ENCODE measurements around the gene NEUROD2.

The NEUROD2 gene

DNA sequence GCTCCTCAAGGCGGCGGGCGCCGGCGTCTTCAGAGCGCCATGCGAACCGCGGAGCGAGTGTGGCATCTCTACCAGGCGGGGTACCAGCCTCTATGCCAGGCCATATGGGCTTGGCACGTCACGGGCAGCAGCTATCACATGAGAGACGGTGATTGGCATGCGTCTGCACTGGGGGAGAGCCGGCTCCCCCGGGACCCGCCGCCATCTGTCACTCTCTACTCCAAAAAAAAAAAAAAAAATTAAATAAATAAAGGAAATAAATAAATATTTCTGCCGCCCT is at the start of gene NEUROD2:
Gene NEUROD2, minus strand, starts transcription at position 70 of the 280 bp plus-strand sequence. CDS start 1,321 bp downstream, outside the sequence.
- no peak within 1 kb of the TSS for H3K4me3 Mint-ChIP-seq
- H3K36me3 Mint-ChIP-seq = no peaks in the 10 kb centered on the region
- H3K9me3 Mint-ChIP-seq = no peaks in the 10 kb centered on the region
- peaks cover 32% of the 10 kb centered on the region for H3K27me3 Mint-ChIP-seq
- no peak within 1 kb of the TSS for H3K27ac Mint-ChIP-seq
- peaks cover 16% of the 10 kb centered on the region for H3K4me1 Mint-ChIP-seq

DNA sequence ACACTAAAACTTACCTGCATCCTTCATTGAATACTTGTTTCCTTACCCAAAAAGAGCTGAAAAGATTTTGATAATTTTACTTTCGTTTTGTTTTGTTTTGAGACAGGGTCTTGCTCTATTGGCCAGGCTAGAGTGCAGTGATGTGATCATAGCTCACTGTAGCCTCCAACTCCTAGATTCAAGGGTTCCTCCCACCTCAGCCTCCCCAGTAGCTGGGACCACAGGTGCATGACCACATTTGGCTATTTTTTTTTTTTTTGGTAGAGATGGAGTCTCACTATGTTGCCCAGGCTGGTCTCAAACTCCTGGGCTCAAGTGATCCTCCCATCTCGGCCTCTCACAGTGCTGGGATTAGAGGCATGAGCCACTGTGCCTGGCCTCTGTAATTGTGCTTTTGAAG is 47.4 kb upstream of the NEUROD2 start:
- Mint-ChIP-seq H3K36me3 (no peaks in the 10 kb centered on the region), H3K4me3 (no peak overlapping the region), H3K9me3 (no peaks in the 10 kb centered on the region), H3K27me3 (no peaks in the 10 kb centered on the region), H3K27ac (no peak overlapping the region), H3K4me1 (peaks cover 64% of the 10 kb centered on the region)

DNA sequence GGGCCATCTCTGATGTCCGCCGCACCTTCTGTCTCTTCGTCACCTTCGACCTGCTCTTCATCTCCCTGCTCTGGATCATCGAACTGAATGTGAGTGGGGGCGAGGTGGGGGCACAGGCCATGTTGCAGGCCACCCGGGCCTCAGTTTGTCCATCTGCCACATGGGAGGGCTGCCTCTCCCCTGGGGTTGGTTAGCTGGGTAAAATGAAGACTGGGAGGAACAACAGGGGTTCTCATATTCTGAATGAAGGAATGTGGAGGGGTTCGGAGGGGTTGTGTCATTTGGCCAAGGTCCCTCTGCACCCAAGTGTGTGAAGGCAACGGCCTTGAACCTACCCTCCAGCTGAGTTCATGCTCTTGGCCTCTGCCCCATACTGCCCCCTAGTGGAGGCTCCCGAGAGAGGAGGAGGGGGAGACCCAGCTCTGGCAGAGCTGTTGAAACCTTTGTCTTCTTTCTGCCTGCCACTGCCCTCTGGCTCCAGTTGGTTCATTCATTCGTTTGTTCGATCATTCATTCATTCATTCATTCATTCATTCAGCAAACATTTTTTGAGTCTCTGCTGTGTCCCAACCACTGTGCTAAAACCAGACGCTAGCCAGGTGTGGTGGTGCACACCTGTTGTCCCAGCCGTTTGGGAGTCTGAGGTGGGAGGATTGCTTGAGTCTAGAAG is 46.1 kb upstream of the NEUROD2 start:
- H3K4me1 Mint-ChIP-seq = peaks cover 67% of the 10 kb centered on the region
- H3K27ac Mint-ChIP-seq = peak overlapping the region; percentile 51
- no peaks in the 10 kb centered on the region for H3K27me3 Mint-ChIP-seq

DNA sequence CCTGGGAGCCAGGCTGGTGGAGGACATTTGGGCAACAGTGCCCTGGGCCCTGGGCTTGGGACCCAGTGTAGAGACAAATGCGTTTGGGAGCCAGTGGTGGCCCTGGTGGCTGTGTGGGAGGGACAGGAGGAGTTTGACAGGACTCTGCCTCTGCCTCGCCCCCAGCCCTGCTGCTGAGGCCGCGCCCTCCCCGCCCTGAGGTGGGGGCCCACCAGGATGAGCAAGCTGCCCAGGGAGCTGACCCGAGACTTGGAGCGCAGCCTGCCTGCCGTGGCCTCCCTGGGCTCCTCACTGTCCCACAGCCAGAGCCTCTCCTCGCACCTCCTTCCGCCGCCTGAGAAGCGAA is 45.6 kb upstream of the NEUROD2 start:
- Mint-ChIP-seq H3K36me3 (no peaks in the 10 kb centered on the region), H3K27ac (no peak overlapping the region), H3K4me1 (peaks cover 65% of the 10 kb centered on the region), H3K27me3 (no peaks in the 10 kb centered on the region), H3K4me3 (no peak overlapping the region), H3K9me3 (no peaks in the 10 kb centered on the region)

More for the DNA sequence above, 46.1 kb upstream of the NEUROD2 start:
- Mint-ChIP-seq H3K9me3 (no peaks in the 10 kb centered on the region), H3K36me3 (no peaks in the 10 kb centered on the region), H3K4me3 (no peak overlapping the region)

DNA sequence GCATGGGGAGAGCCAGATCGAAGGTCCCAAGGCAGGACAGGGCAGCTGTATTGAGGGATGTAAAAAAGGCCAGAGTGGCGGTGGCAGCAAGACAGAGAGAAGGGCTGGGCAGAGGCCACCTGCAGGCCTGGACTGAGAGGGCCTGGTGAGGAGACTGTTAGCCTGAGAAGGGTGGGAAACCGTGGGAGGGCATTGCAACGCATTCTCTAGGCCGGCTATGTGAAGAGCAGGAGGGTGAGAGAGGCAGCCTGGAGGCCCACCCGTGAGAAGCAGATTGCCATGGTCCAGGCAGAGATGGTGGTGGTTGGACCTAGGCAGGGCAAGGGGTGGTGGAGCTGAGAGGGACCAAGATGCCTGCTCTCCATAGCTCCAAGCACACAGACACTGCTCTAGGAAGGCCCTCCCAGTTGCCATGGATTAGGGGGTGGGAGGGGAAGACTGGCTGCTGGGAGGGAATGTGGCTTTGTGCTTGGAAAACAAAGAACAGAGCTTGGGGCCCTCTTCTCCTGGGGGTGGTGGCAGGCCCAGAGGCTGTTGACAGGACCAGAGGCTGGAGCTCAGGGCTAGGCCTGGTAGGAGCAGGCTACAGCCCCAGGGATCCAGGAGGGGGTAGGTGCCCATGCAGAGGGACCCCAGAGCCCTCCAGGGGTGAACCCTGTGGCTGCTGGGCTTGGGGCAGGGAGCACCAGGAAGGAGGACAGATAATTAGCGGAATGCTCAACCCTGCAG is 45.0 kb upstream of the NEUROD2 start:
- H3K36me3 Mint-ChIP-seq = no peaks in the 10 kb centered on the region
- H3K4me3 Mint-ChIP-seq = no peak overlapping the region
- H3K27ac Mint-ChIP-seq = peak overlapping the region; percentile 68
- peaks cover 60% of the 10 kb centered on the region for H3K4me1 Mint-ChIP-seq
- H3K9me3 Mint-ChIP-seq = no peaks in the 10 kb centered on the region
- no peaks in the 10 kb centered on the region for H3K27me3 Mint-ChIP-seq

DNA sequence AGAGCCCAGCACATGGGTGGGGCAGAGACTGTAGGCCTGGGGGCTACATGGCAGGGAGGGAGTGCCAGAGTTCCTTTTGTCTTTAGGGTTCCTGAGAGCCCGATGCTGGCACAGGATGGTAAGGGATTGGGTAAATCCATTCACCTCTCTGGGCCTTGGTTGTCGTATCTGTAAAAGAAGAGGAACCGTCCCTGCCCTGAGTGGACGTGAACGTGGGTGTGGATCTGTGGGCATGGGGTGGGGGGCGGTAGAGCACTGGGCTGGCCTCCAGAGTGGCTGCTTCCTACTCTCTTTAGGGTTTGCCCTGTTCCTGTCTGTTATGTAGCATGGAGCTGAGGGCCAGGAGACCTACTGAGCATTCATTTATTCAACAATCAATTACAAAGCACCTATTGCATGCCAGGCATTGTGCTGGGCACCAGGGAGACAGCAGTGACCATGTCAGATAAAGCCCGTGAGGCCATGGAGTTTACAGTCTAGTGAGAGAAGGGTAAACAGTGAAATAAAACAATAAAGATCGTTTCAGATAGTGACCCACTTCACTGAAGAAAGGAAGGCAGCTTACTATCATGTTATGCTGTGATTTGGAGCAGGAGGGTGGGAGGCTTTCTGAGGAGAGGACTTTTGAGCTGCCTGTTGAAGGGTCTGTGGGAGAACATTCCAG is 44.3 kb upstream of the NEUROD2 start:
- Mint-ChIP-seq H3K4me3 (no peak overlapping the region), H3K36me3 (no peaks in the 10 kb centered on the region), H3K27ac (peak overlapping the region; percentile 68), H3K4me1 (peaks cover 59% of the 10 kb centered on the region), H3K27me3 (no peaks in the 10 kb centered on the region), H3K9me3 (no peaks in the 10 kb centered on the region)

DNA sequence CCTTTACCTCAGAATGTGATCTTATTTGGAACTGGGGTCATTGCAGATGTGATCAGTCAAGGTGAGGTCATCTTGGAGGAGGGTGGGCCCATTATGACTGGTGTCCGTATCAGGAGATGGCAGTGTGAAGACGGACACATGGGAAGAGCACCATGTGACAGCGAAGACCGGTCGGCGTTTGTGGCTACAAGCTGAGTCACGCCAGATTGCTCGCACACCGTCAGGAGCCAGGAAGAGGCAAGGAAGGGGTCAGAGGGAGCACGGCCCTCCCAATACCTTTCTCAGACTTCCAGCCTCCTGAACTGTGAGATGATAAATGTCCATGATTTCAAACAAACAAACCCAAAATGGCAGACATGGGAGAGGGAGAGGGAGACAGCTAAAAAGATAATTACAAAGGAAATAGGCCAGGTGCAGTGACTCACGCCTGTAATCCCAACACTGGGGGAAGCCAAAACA is 42.4 kb upstream of the NEUROD2 start:
- H3K4me3 Mint-ChIP-seq = no peak overlapping the region
- no peaks in the 10 kb centered on the region for H3K27me3 Mint-ChIP-seq
- H3K27ac Mint-ChIP-seq = no peak overlapping the region
- H3K9me3 Mint-ChIP-seq = no peaks in the 10 kb centered on the region
- H3K36me3 Mint-ChIP-seq = no peaks in the 10 kb centered on the region
- H3K4me1 Mint-ChIP-seq = peaks cover 56% of the 10 kb centered on the region

DNA sequence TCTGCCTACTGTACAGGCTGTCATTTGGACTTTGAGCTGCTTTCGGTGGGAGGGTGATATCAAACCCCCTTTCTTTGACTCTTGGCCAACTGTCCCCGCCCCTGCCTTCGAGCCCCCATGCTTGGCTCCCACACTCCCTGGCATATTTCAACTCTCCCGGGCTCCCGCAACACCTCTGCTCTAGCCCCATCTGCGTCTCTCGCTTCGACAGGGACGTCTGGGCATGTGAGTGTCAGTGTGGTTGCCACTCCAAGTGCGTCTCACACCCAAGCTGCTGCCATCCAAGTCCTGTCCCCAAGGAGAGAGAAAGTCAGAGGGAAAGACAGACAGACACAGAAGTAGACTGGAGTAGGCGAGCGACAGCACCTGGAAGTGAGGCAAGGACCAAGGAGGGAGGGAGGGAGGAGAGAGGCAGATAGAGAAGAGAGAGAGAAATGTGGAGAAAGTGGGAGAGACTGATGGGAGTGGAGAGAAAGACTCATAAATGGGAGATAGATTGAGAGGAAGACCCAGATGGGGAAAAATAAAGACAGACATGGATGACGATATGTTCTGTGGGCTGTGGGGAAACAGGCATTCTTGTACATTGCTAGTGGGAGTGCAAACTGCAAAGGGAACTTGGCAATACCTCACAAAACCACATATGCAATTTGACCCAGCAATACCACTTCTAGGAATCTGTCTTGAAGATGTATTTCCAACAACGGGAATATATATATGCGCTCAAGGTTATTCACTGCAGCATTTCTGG is 41.1 kb upstream of the NEUROD2 start:
- no peaks in the 10 kb centered on the region for H3K9me3 Mint-ChIP-seq
- H3K36me3 Mint-ChIP-seq = no peaks in the 10 kb centered on the region
- no peak overlapping the region for H3K4me3 Mint-ChIP-seq
- H3K27ac Mint-ChIP-seq = peak overlapping the region; percentile 63
- peaks cover 58% of the 10 kb centered on the region for H3K4me1 Mint-ChIP-seq
- no peaks in the 10 kb centered on the region for H3K27me3 Mint-ChIP-seq

DNA sequence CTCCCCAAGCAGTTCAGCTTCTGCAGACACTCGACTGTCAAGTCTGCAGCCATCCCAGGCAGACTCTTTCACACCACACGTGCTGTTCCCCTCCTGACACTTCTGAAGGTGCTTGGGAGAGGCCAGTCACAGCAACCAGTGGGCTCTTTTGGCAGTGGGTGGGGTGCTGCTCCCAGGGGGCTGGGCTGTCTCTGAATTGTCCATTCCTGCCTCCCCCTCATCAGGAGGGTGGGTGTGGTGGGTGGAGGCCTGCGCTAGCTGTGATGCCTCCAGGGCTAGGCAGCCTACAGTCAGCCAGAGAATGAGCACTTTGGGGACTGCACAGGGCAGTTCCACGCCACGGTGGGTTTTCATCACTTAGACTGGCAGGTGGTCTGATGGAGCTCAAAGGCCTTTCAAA is 39.5 kb upstream of the NEUROD2 start:
- no peaks in the 10 kb centered on the region for H3K27me3 Mint-ChIP-seq
- H3K36me3 Mint-ChIP-seq = no peaks in the 10 kb centered on the region
- no peak overlapping the region for H3K27ac Mint-ChIP-seq
- H3K4me3 Mint-ChIP-seq = no peak overlapping the region
- H3K9me3 Mint-ChIP-seq = no peaks in the 10 kb centered on the region
- peaks cover 65% of the 10 kb centered on the region for H3K4me1 Mint-ChIP-seq

DNA sequence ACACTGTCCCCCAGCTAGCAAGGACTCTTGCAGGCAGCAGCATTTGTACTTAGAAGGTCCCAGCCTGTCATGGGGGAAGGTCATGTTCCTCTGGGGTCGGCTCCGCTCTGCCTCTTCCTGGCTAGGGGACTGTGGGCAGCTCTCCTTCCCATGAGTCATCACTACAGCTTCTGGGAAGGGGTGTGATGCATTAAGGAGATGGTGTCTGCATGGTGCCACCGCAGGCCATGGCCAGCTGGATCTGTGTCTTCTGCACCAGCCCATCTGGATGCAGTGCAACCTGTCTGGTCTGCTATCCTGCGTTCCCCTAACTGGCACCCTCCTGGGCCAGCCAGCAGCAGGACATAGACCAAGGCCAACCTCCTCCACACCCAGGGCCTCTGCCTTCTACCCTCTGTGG is 35.6 kb upstream of the NEUROD2 start:
- peaks cover 2% of the 10 kb centered on the region for H3K36me3 Mint-ChIP-seq
- H3K4me1 Mint-ChIP-seq = peaks cover 73% of the 10 kb centered on the region
- no peaks in the 10 kb centered on the region for H3K27me3 Mint-ChIP-seq
- H3K27ac Mint-ChIP-seq = no peak overlapping the region
- peak overlapping the region; percentile 16 for H3K4me3 Mint-ChIP-seq
- H3K9me3 Mint-ChIP-seq = no peaks in the 10 kb centered on the region

DNA sequence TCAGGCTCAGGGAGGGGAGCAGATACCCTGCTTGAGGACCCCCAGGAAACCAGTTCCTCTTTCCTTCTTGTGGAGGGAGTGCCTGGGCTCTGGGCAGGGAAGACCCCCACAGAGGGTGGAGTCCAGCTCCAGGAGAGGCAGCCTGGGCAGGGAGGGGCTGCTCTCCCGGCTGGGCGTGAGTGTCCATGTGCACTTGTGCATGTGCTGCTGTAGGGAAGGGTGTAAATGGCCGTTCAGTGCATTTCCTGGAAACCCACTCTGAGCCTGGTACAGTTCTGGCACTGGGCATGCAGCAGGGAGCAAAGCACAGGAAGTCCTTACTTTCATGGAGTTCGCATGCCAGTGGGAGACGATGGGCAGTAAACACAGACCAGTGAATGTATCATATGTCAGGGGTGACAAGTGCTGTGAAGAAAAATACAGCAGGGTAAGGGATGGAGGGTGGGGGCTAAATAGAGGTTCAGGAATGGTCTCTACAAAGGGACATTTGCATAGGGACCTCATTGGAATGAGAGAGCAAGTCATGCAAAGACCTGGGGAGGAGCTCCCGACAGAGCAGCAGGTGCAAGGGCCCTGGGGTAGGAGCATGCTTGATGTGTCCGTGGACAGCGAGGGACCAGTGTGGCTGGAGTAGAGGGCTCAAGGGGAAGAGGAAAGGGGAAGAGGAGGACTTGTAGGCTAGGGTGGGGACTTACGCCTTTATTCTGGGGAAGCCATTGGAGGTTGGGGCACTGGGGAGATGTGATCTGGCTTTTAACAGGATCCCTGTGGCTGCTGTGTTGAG is 34.8 kb upstream of the NEUROD2 start:
- no peaks in the 10 kb centered on the region for H3K9me3 Mint-ChIP-seq
- peak overlapping the region; percentile 16 for H3K4me3 Mint-ChIP-seq
- H3K27ac Mint-ChIP-seq = peak overlapping the region; percentile 69
- H3K27me3 Mint-ChIP-seq = no peaks in the 10 kb centered on the region
- H3K4me1 Mint-ChIP-seq = peaks cover 81% of the 10 kb centered on the region
- H3K36me3 Mint-ChIP-seq = peaks cover 4% of the 10 kb centered on the region

DNA sequence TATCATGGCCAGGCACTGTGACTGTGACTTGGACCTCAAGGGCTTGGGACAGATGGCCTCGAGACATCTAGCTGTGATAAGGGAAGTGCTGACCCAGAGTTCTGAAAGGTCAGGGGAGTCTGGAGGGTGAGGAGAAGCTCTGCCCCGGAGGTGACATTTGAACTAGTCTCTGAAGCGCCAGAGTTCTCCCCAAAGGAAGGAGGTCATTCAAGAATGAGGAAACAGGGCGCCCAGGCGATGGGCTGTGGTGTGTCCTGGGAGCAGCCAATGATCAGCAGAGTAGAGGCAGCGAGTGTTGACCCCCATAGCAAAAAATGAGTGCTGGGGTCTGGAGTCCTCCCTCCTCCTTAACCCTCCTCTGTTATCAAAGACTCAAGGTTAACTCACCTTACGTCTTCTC is 34.2 kb upstream of the NEUROD2 start:
- H3K36me3 Mint-ChIP-seq = peaks cover 4% of the 10 kb centered on the region
- H3K27me3 Mint-ChIP-seq = no peaks in the 10 kb centered on the region
- H3K9me3 Mint-ChIP-seq = no peaks in the 10 kb centered on the region
- peaks cover 82% of the 10 kb centered on the region for H3K4me1 Mint-ChIP-seq
- H3K27ac Mint-ChIP-seq = peak overlapping the region; percentile 59
- no peak overlapping the region for H3K4me3 Mint-ChIP-seq

DNA sequence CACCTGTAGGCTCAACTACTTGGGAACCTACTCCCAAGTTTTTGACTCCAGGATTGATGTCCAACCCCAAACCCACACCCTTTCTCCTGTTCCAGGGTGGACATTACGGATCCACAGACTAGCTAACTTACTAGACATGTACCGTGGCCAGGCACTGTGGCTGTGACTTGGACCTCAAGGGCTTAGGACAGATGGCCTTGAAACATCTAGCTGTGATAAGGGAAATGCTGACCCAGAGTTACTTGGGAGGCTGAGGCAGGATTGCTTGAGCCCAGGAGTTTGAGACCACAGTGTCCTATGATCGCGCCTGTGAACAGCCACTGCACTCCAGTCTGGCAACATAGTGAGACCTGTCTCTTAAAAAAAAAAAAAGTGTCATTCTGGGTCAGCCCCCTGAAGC is 33.4 kb upstream of the NEUROD2 start:
- Mint-ChIP-seq H3K27ac (no peak overlapping the region), H3K4me1 (peaks cover 88% of the 10 kb centered on the region), H3K36me3 (peaks cover 4% of the 10 kb centered on the region), H3K9me3 (no peaks in the 10 kb centered on the region), H3K4me3 (no peak overlapping the region), H3K27me3 (no peaks in the 10 kb centered on the region)

DNA sequence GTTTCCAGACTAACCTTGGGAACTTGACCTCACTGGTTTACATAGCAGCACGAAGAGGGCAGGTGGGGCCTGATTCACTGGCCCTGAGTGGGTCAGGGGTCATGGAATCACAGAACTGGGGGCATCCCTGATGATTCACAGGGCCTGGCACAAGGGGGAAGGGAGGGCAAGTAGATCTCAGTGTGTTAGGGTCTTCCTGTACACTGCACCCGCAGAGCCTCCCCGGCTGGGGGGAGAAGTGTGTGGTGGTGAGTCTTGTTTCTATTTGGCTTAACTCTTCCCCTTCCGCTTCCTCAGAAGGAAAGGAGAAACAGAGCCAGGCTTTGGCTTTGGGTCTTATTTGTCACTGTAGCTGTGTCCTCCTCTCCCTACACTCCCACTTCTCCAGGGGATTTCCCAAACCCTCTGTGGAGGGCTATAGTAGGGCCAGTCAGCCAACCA is 32.9 kb upstream of the NEUROD2 start:
- Mint-ChIP-seq H3K4me1 (peaks cover 88% of the 10 kb centered on the region), H3K36me3 (peaks cover 4% of the 10 kb centered on the region), H3K27me3 (no peaks in the 10 kb centered on the region), H3K27ac (no peak overlapping the region), H3K9me3 (no peaks in the 10 kb centered on the region), H3K4me3 (no peak overlapping the region)

Data from activated naive CD4-positive, alpha-beta T cell treated with anti-CD3 and anti-CD28 coated beads, Interleukin-2, amount 50 U/mL, for 24 hours (primary cell).